Activated B cell treated with CpG ODN at 0.5 μM for 24 hours (primary cell): Measurements from ENCODE around the gene HOOK1. TPM values are rescaled to one million over a fixed set of nuclear protein-coding genes. Genes with fewer than 3 reads are reported as not detected.

Experiments used
- ATAC-seq: fragments of 200-7000 bp; cut with Tn5 transposase; one replicate; pipeline ENCODE4 v1.10.0; 2021; ENCODE audit warnings: low read depth, mild to moderate bottlenecking, moderate library complexity
- CTCF ChIA-PET: fragments of 350-600 bp; sonication (Branson Sonifier 250); formaldehyde crosslinking; loops from one replicate; lab custom pipeline; 2021; ENCODE audit warnings: antibody characterized with exemption; lab: Charles Lee
- POLR2A ChIA-PET: fragments of 350-600 bp; sonication (Branson Sonifier 250); formaldehyde crosslinking; loops from one replicate; lab custom pipeline; 2021; ENCODE audit warnings: antibody characterized with exemption; lab: Charles Lee
- DNase-seq: peaks from one replicate; pipeline ENCODE4 v3.0.0; 2022
- H3K27ac Mint-ChIP-seq: one replicate; pipeline ENCODE4 v1.8.0; 2020; ENCODE audit warnings: mixed read lengths
- H3K27me3 Mint-ChIP-seq: one replicate; pipeline ENCODE4 v1.8.0; 2021; ENCODE audit warnings: mixed read lengths
- H3K36me3 Mint-ChIP-seq: one replicate; pipeline ENCODE4 v1.8.0; 2021; ENCODE audit warnings: low read depth, mixed read lengths
- H3K4me1 Mint-ChIP-seq: one replicate; pipeline ENCODE4 v1.8.0; 2021; ENCODE audit warnings: mixed read lengths
- H3K4me3 Mint-ChIP-seq: one replicate; pipeline ENCODE4 v1.8.0; 2020; ENCODE audit warnings: mild to moderate bottlenecking, mixed read lengths
- H3K9me3 Mint-ChIP-seq: one replicate; pipeline ENCODE4 v1.8.0; 2020; ENCODE audit warnings: mixed read lengths
- CTCF ChIP-seq: fragments of 200-600 bp; IDR thresholded peaks from one replicate; pipeline ENCODE4 v1.8.0; 2022; ENCODE audit warnings: antibody characterized with exemption, mild to moderate bottlenecking
- intact Hi-C: fragments of 100-400 bp; cut with micrococcal nuclease; formaldehyde crosslinking; loops from one replicate; pipeline ENCODE4 v1.15.1; 2024
- total RNA-seq: library from RNA; stranded (reverse); gene quantifications from 2 replicates; pipeline ENCODE4 v1.2.3, GENCODE V29; 2022

Gene HOOK1
- total RNA-seq, 1 donor from 2014 or later = 11.5 TPM

- no peak overlapping the region for H3K4me3 Mint-ChIP-seq
- POLR2A ChIA-PET = no interaction called here
- ATAC-seq = no peak
- no peaks in the 10 kb centered on the region for H3K27me3 Mint-ChIP-seq
- DNase-seq = no peak
- H3K9me3 Mint-ChIP-seq = no peaks in the 10 kb centered on the region
- intact Hi-C loops = no loop called here
- no peaks in the 10 kb centered on the region for H3K36me3 Mint-ChIP-seq
- TF ChIP-seq CTCF = no peak
- no peak overlapping the region for H3K27ac Mint-ChIP-seq
- CTCF ChIA-PET = interaction anchor here (0.7 kb wide), 1 partner anchor 8 kb away, joined by 3 read pairs; no protein-coding TSS in a partner anchor
- no peaks in the 10 kb centered on the region for H3K4me1 Mint-ChIP-seq
These were observed 45.7 kb upstream of the HOOK1 start for GRCh38 chr1:59768792-59769735.

- no peak for TF ChIP-seq CTCF
- CTCF ChIA-PET = interaction anchor here (0.7 kb wide), 1 partner anchor 9 kb away, joined by 3 read pairs; no protein-coding TSS in a partner anchor
- Mint-ChIP-seq H3K4me3 (no peak overlapping the region), H3K27ac (no peak overlapping the region), H3K27me3 (no peaks in the 10 kb centered on the region), H3K4me1 (no peaks in the 10 kb centered on the region), H3K36me3 (no peaks in the 10 kb centered on the region), H3K9me3 (no peaks in the 10 kb centered on the region)
- no peak for ATAC-seq
- POLR2A ChIA-PET = no interaction called here
- no peak for DNase-seq
- intact Hi-C loops = no loop called here
These were observed 45.0 kb upstream of the HOOK1 start for GRCh38 chr1:59769736-59770095.

GRCh38 chr1:59771361-59771760, 43.4 kb upstream of the HOOK1 start:
- no peaks in the 10 kb centered on the region for H3K4me1 Mint-ChIP-seq
- DNase-seq (no peak), ATAC-seq (no peak)
- H3K9me3 Mint-ChIP-seq = no peaks in the 10 kb centered on the region
- H3K4me3 Mint-ChIP-seq = no peak overlapping the region
- no peak overlapping the region for H3K27ac Mint-ChIP-seq
- intact Hi-C loops = no loop called here
- ChIA-PET POLR2A (no interaction called here), CTCF (no interaction called here)
- H3K36me3 Mint-ChIP-seq = no peaks in the 10 kb centered on the region
- TF ChIP-seq CTCF = no peak
- H3K27me3 Mint-ChIP-seq = no peaks in the 10 kb centered on the region

- intact Hi-C loops = no loop called here
- Mint-ChIP-seq H3K27me3 (no peaks in the 10 kb centered on the region), H3K36me3 (no peaks in the 10 kb centered on the region), H3K27ac (no peak overlapping the region), H3K9me3 (no peaks in the 10 kb centered on the region), H3K4me1 (no peaks in the 10 kb centered on the region), H3K4me3 (no peak overlapping the region)
- DNase-seq (no peak), ATAC-seq (no peak)
- CTCF ChIA-PET = no interaction called here
- no peak for TF ChIP-seq CTCF
- POLR2A ChIA-PET = no interaction called here
These were observed 39.3 kb upstream of the HOOK1 start for GRCh38 chr1:59775480-59775879.

GRCh38 chr1:59776960-59777852, 37.5 kb upstream of the HOOK1 start:
- DNase-seq (no peak), ATAC-seq (no peak)
- H3K27me3 Mint-ChIP-seq = no peaks in the 10 kb centered on the region
- no peak for TF ChIP-seq CTCF
- no peaks in the 10 kb centered on the region for H3K4me1 Mint-ChIP-seq
- intact Hi-C loops = no loop called here
- no peak overlapping the region for H3K27ac Mint-ChIP-seq
- CTCF ChIA-PET = no interaction called here
- H3K4me3 Mint-ChIP-seq = no peak overlapping the region
- H3K36me3 Mint-ChIP-seq = no peaks in the 10 kb centered on the region
- H3K9me3 Mint-ChIP-seq = no peaks in the 10 kb centered on the region
- POLR2A ChIA-PET = no interaction called here
